GM12874 (cell line): Measurements from ENCODE around the gene RNF217.

Source experiments
- TF ChIP-seq, protein P1 (sequence below): IDR thresholded peaks from 2 replicates; pipeline ENCODE4 v1.5.1; 2011; ENCODE audit warnings: low read depth, mild to moderate bottlenecking, control low read depth, low read length, moderate library complexity; ENCODE audit not compliant: insufficient read depth

RNF217 gene

DNA sequence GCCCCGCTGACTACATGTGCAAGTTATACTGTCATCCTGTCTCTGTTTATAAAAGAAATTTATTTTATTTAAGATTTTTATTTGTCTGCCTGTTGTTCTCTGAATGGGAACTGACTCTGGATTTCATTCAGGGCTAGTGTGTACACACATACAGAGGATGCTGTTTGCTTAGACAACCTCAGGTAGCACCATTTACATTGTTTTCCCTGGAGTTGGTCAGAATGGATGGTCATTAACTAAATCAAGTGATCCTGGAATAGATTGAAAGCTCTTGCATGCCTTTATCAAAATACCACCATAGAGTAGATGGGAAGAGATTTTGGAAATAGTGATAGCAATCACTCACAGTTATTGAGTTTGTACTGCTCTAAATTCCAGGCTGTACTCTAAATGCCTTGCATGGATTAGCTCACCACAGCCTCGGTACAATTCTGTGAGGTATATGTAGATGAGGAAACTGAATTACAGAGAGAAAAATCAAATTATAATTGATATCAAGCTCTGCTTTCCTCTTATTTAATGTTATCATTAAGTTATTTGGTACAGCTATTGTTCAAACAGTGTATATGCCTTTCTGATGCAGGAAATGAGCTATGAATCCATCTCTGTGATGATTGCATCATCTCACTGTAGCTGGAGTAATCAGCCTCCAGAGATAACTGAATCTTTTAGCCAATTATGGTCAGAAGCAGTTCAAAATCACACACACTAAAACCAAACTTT, 51.9 kb downstream of the RNF217 start:
- TF ChIP-seq, protein P1, sequence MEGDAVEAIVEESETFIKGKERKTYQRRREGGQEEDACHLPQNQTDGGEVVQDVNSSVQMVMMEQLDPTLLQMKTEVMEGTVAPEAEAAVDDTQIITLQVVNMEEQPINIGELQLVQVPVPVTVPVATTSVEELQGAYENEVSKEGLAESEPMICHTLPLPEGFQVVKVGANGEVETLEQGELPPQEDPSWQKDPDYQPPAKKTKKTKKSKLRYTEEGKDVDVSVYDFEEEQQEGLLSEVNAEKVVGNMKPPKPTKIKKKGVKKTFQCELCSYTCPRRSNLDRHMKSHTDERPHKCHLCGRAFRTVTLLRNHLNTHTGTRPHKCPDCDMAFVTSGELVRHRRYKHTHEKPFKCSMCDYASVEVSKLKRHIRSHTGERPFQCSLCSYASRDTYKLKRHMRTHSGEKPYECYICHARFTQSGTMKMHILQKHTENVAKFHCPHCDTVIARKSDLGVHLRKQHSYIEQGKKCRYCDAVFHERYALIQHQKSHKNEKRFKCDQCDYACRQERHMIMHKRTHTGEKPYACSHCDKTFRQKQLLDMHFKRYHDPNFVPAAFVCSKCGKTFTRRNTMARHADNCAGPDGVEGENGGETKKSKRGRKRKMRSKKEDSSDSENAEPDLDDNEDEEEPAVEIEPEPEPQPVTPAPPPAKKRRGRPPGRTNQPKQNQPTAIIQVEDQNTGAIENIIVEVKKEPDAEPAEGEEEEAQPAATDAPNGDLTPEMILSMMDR: no peak

DNA sequence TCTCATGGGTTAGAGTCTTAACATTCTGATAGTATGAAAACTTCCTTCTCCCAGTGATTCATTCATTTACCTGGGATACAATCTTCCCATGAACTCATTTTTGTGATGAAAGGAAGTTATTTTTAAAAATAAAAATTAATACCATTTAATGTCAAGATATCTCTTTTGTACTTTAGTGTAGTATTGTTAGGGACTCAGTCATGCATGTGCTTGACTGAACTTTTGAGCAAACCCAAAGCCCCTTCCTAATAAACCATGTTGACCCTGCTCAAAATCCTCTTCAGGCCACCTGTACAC, 52.4 kb downstream of the RNF217 start:
- TF ChIP-seq, protein P1: no peak

DNA sequence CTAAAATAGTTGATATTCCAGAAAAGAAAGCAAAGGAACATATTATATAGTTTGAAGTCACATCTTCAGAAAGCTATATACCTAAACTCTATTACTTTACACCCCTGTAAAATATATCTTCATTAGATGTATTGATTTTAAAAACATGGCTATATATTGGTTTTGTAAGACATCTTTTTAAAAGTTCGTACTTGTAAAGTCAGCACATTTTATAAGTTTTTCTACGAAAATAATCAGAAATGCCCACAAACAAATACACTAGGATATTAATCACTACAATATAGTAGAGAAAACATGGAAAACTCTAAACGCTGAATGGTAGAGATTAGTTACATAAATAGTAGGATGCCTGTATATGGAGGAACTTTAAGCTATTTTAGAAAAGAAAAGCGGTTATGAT, 52.9 kb downstream of the RNF217 start:
- TF ChIP-seq, protein P1: no peak

DNA sequence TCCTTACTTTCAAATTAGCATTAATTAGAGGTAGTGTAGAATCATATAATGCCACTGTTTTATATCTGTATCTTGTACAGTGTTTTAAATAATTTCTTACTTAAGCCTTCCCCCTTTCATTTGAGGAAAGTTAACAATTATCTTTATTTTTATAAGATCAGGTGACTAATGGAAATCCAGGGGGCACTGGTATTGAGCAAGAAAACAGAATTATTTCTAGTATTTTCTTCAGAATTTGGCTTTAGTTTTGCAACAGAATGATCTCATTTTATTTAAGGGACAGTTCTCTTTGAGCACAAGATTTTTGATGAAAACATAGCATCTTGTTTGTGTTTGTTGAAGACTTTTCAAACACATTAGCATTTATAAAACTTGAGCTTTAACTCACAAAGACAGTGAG, 55.9 kb downstream of the RNF217 start:
- TF ChIP-seq, protein P1: no peak

DNA sequence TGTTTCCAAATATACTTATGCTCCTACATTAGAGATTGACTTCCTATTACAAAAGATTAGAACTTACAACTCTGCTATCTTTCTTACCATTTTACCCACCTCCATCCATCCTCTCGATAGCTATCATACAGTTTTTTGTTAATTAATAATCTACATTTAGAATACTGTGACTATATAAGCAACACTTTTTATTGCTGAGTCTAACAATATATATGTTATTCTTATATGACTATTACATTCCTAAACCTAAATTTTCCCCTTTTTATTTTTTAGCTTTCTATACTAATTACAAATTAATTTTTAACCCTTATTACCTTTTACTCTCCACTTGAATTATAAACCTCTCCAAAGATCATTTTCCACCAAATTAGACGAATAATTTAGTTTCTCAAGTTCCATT, 57.0 kb downstream of the RNF217 start:
- TF ChIP-seq, protein P1: no peak

DNA sequence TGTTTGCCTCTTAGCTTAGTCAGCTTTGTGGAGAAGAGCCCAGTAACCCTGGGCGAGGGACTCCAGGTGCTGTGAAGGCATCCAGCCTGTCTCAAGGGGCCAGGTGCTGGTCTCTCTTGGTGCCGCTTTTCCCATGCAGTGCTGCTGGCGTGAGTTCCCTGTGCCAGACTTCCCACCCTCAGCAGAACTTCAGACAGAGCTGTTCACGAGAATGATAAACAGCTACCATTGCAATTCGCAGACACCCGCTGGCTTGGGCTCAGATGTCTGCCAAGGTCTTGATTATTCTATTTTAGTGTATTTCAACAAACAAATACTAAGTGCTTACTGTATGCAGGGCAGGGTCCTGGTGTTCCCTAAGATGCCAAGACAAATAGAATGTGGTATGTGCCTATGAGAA, 57.7 kb downstream of the RNF217 start:
- TF ChIP-seq, protein P1: no peak

DNA sequence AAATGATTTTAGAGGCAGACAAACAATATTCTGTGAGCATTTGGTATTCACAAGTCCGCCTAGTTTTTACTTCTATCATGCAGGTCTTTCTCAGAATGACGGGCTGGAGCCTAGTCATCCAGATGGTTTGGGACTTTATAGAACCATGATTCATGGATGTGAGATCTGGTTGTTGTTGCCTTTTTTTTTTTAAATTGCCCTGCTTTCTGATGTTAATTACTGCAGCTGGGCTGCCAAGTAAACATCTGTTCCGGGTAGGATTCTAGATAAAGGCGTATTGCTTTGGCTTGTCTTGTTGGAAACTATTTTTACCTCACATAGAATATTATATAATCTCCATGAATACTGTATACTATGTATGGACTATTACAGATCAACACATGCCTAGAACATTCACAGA, 58.1 kb downstream of the RNF217 start:
- TF ChIP-seq, protein P1: no peak

DNA sequence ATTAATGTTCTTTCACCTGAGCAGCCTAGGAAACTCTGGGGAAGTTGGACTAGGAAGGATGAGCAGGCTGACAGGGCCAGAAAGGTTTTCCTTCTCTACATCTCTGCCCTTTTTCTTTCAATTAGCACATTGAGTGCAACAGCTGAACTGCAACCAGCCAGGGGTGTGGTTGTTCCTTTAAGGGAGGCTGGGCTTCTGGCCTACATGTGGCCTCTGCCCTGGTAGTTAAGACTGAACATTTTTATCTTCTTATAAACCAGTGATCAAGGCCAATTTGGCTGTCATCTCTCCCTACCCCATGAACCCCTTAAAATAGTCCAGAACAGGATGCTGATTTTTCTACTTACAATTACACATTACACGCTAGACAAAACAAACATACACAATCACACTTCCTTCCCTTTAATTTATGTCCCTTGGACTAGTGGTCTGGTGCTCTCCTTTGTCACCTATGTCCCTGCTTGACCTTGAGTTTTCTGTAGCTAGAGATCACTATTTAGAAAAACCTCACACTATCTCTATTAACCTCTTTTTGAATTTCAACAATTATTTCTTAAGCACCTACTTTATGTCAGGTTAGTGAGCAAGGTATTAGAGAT, 60.3 kb downstream of the RNF217 start:
- TF ChIP-seq, protein P1: no peak
